Measurements from ENCODE around the gene PPIL4. TPM values are rescaled to one million over a fixed set of nuclear protein-coding genes. Genes with fewer than 3 reads are reported as not detected.

PPIL4 gene
- total RNA-seq, 2 experiments from 2014 or later = 51.8 to 53.5 TPM

DNA sequence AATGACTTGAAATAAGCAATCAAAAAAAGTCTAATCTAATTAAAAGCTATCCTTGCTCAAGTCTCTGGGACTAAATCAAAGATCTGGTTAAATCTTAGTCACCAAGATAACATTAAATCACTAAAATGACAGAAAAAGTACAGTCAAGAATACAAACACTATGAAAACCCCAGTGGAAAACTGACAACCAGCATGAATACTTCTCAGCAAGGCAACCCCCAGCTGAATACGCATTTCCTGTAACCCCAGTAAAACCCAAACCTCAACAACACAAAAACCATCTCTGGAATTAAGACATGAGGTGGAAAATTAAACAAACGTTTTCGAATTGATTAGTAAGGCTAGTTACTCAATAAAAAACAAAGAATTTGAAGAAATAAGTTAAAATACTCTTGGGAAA, 37.4 kb downstream of the PPIL4 start:
- no peaks in the 10 kb centered on the region for H3K27me3 Mint-ChIP-seq
- peak overlapping the region; percentile 30 for H3K4me3 Mint-ChIP-seq
- DNase-seq (peak in 6 of 14 experiments; percentile 29 to 87 (median 66)), ATAC-seq (ENCODE audit: poor library complexity) (peak; percentile 94)
- no peak for TF ChIP-seq CTCF (IDR thresholded peaks at IDR 0.05)
- no peaks in the 10 kb centered on the region for H3K27me3 ChIP-seq (ENCODE audit: control insufficient read depth in 1 of 2, insufficient read depth in 2 of 2, low read length in 2 of 2)
- peak overlapping the region; percentile 87 for H3K27ac Mint-ChIP-seq
- ChIA-PET CTCF (interaction anchor here (0.8 to 3.3 kb wide), 5 partner anchors 9 to 426 kb away, joined by 3 to 24 read pairs (median 9); partner anchors contain the start of gene ZC3H12D), POLR2A (interaction anchor here (1.2 to 6.2 kb wide), 5 partner anchors 10 to 54 kb away, joined by 3 to 79 read pairs (median 4); partner anchors contain the start of gene ZC3H12D)
- H3K4me1 ChIP-seq (ENCODE audit: insufficient read depth, low read length) = no peaks in the 10 kb centered on the region
- H3K4me3 ChIP-seq (ENCODE audit: low read length) = no peak overlapping the region
- no peaks in the 10 kb centered on the region for H3K9me3 Mint-ChIP-seq
- intact Hi-C loops (cut with DNase I, micrococcal nuclease) = loop anchor here in 1 of 2 experiments (1.0 to 2.0 kb wide), 2 partner anchors 13 to 24 kb away; partner anchors contain the start of gene ZC3H12D
- H3K9me3 ChIP-seq (ENCODE audit: control insufficient read depth in 1 of 2, insufficient read depth in 1 of 2, low read length in 2 of 2) = no peaks in the 10 kb centered on the region
- H3K27ac ChIP-seq (ENCODE audit: low read depth in 1 of 2, low read length in 2 of 2) = peak overlapping the region; percentile 11 to 18
- peaks cover 37% of the 10 kb centered on the region for H3K36me3 ChIP-seq (ENCODE audit: insufficient read depth, low read length)
- H3K36me3 Mint-ChIP-seq (ENCODE audit: low read depth) = peaks cover 79% of the 10 kb centered on the region
- peaks cover 39% of the 10 kb centered on the region for H3K4me1 Mint-ChIP-seq (ENCODE audit: low read depth)

DNA sequence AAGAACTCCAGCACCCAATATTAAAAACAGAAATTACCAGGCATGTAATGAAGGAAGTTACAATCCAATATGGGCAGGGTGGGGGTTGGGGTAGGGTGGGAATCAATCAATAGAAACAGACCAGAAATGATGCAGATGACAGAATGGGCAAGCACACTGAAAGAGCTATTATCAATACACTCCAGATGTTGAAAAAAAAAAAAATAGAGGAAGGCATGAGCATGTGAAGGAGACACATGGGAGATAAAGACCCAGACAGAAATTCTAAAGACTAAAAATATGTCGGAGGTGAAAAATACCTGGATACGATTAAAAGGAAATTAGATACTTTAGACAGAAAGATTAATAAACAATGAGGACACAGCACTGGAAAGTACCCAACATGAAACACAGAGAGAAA, 42.0 kb downstream of the PPIL4 start:
- H3K36me3 Mint-ChIP-seq (ENCODE audit: low read depth) = peaks cover 66% of the 10 kb centered on the region
- Histone ChIP-seq H3K9me3 (ENCODE audit: control insufficient read depth in 1 of 2, insufficient read depth in 1 of 2, low read length in 2 of 2) (no peaks in the 10 kb centered on the region), H3K27ac (ENCODE audit: low read depth in 1 of 2, low read length in 2 of 2) (no peak overlapping the region), H3K4me3 (ENCODE audit: low read length) (no peak overlapping the region), H3K27me3 (ENCODE audit: control insufficient read depth in 1 of 2, insufficient read depth in 2 of 2, low read length in 2 of 2) (no peaks in the 10 kb centered on the region), H3K36me3 (ENCODE audit: insufficient read depth, low read length) (peaks cover 18% of the 10 kb centered on the region), H3K4me1 (ENCODE audit: insufficient read depth, low read length) (no peaks in the 10 kb centered on the region)
- DNase-seq (no peak), ATAC-seq (ENCODE audit: poor library complexity) (no peak)
- CTCF ChIA-PET = interaction anchor here (1.0 to 2.7 kb wide), 4 partner anchors 9 to 19 kb away, joined by 4 to 10 read pairs (median 4); partner anchors contain the start of gene ZC3H12D
- no peaks in the 10 kb centered on the region for H3K27me3 Mint-ChIP-seq
- no peak for TF ChIP-seq CTCF (IDR thresholded peaks at IDR 0.05)
- H3K9me3 Mint-ChIP-seq = no peaks in the 10 kb centered on the region
- POLR2A ChIA-PET = interaction anchor here (0.8 to 1.4 kb wide), 3 partner anchors 9 to 19 kb away, joined by 3 to 7 read pairs (median 6); partner anchors contain the start of gene ZC3H12D
- intact Hi-C loops (cut with DNase I, micrococcal nuclease) = no loop called here
- peaks cover 45% of the 10 kb centered on the region for H3K4me1 Mint-ChIP-seq (ENCODE audit: low read depth)
- no peak overlapping the region for H3K4me3 Mint-ChIP-seq
- H3K27ac Mint-ChIP-seq = peak overlapping the region; percentile 63

- no peak for TF ChIP-seq CTCF (IDR thresholded peaks at IDR 0.05)
- no peak for ATAC-seq (ENCODE audit: poor library complexity)
- no peak for DNase-seq
- H3K9me3 ChIP-seq (ENCODE audit: control insufficient read depth in 1 of 2, insufficient read depth in 1 of 2, low read length in 2 of 2) = no peaks in the 10 kb centered on the region
- ChIA-PET CTCF (interaction anchor here (1.0 to 2.7 kb wide), 4 partner anchors 8 to 19 kb away, joined by 4 to 10 read pairs (median 4); partner anchors contain the start of gene ZC3H12D), POLR2A (interaction anchor here (0.8 to 1.4 kb wide), 3 partner anchors 9 to 18 kb away, joined by 3 to 7 read pairs (median 6); partner anchors contain the start of gene ZC3H12D)
- Mint-ChIP-seq H3K4me3 (no peak overlapping the region), H3K36me3 (ENCODE audit: low read depth) (peaks cover 66% of the 10 kb centered on the region), H3K9me3 (no peaks in the 10 kb centered on the region), H3K27ac (peak overlapping the region; percentile 63), H3K27me3 (no peaks in the 10 kb centered on the region), H3K4me1 (ENCODE audit: low read depth) (peaks cover 43% of the 10 kb centered on the region)
- no peak overlapping the region for H3K27ac ChIP-seq (ENCODE audit: low read depth in 1 of 2, low read length in 2 of 2)
- H3K4me1 ChIP-seq (ENCODE audit: insufficient read depth, low read length) = peaks cover 4% of the 10 kb centered on the region
- H3K36me3 ChIP-seq (ENCODE audit: insufficient read depth, low read length) = peaks cover 18% of the 10 kb centered on the region
- intact Hi-C loops (cut with DNase I, micrococcal nuclease) = no loop called here
- H3K4me3 ChIP-seq (ENCODE audit: low read length) = no peak overlapping the region
- H3K27me3 ChIP-seq (ENCODE audit: control insufficient read depth in 1 of 2, insufficient read depth in 2 of 2, low read length in 2 of 2) = no peaks in the 10 kb centered on the region
These were observed 42.6 kb downstream of the PPIL4 start for GRCh38 chr6:149503276-149503675.

Measured in CD4-positive, alpha-beta T cell (primary cell).